GM12891 (cell line): ENCODE data around the gene TFB1M.

ENCODE experiments used
- DNase-seq: peaks from one replicate; pipeline ENCODE4 v3.0.0; 2011; ENCODE audit warnings: low spot score; ENCODE audit not compliant: insufficient read length
- FAIRE-seq: peaks from 2 replicates; lab custom pipeline; 2011; peaks lifted over from hg19 to GRCh38; lab: Jason Lieb, UNC
- PAX5 ChIP-seq: IDR thresholded peaks from 2 replicates; pipeline ENCODE4 v1.6.1; 2011; ENCODE audit warnings: low read length, moderate library complexity, mild to moderate bottlenecking; ENCODE audit not compliant: insufficient read depth, severe bottlenecking
- POLR2A ChIP-seq: IDR thresholded peaks from 2 replicates; pipeline ENCODE4 v1.6.1; 2011; ENCODE audit warnings: low read depth, low read length, control low read depth
- POLR2AphosphoS5 ChIP-seq: IDR thresholded peaks from 2 replicates; pipeline ENCODE4 v1.6.1; 2011; ENCODE audit warnings: low read depth, low read length, control low read depth
- POU2F2 ChIP-seq: IDR thresholded peaks from 2 replicates; pipeline ENCODE4 v1.6.1; 2011; ENCODE audit warnings: low read depth, mild to moderate bottlenecking, control low read depth, low read length, moderate library complexity
- SPI1 ChIP-seq: IDR thresholded peaks from 2 replicates; pipeline ENCODE4 v1.6.1; 2011; ENCODE audit warnings: low read depth, low read length, control low read depth
- TAF1 ChIP-seq: IDR thresholded peaks from 2 replicates; pipeline ENCODE4 v1.6.1; 2011; ENCODE audit warnings: low read depth, low read length, control low read depth

Gene TFB1M

DNA sequence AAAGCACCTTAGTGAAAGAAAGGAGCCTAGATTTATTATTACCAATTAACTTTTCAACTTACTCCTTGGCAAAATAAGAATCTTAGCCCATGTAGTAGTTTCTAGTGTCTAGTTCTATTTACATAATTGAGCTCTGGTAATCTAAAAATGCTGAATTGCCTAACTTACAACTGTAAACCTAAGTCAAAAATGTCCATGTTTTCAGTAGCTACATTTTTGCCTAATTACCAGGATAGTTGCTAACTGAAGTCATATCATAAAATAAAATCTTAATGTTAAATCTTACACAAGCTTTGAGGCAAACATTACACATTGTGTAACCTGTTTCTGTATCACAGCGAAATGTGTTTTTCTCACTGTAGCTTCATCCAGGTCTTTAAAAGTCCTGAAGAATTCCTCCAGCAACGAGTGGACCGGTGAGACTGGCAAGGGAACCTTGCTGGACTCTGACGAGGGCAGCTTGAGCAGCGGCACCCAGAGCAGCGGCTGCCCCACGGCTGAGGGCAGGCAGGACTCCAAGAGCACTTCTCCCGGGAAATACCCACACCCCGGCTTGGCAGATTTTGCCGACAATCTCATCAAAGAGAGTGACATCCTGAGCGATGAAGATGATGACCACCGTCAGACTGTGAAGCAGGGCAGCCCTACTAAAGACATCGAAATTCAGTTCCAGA is 58.0 kb downstream of the TFB1M start:
- FAIRE-seq (no peak), DNase-seq (no peak)
- no peak for TF ChIP-seq SPI1
- no peak for TF ChIP-seq POU2F2
- no peak for TF ChIP-seq POLR2AphosphoS5
- no peak for TF ChIP-seq POLR2A
- TF ChIP-seq TAF1: no peak
- TF ChIP-seq PAX5: no peak

DNA sequence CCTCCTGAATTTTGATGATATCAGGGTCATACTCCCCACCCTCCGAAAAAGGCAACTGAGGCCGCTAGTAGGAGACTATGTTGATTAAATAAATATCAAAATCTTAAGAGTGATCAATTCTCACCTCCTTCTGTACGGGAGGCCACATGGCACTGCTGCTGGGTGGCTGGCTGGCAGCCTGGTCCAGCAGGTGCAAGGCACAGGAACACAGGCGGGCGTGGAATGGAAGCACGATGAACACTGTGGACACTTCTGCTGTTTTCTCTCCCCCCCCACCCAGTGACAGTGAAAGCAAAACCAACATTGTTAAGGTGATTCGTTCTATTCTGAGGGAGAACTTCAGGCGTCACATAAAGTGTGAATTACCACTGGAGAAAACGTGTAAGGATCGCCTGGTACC is 60.1 kb downstream of the TFB1M start:
- FAIRE-seq: no peak
- no peak for DNase-seq
- TF ChIP-seq SPI1 (no peak), PAX5 (no peak), POU2F2 (no peak), POLR2A (no peak), POLR2AphosphoS5 (no peak), TAF1 (no peak)

DNA sequence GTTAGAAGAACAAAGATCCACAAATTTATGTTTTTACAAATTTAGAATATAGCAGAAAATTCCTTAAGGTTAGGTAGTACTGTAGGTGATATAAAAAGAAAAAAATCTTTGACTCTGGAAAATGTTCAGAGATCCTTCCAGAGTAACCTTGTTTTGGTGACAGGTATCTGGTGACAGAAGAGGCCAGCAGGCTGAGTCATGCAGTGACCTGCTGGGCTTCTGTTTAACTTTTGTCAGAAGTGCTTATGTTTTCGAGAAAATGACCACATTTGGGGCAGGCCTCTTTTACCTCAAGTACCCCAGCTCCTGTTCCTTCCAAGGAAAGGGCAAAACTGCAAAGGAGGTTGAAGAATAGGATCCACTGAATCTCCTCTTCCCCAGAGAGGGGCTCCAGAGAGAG is 60.9 kb downstream of the TFB1M start:
- no peak for TF ChIP-seq POU2F2
- TF ChIP-seq POLR2A: no peak
- no peak for TF ChIP-seq PAX5
- TF ChIP-seq TAF1: no peak
- TF ChIP-seq POLR2AphosphoS5: no peak
- TF ChIP-seq SPI1: no peak
- FAIRE-seq: no peak
- DNase-seq: no peak

DNA sequence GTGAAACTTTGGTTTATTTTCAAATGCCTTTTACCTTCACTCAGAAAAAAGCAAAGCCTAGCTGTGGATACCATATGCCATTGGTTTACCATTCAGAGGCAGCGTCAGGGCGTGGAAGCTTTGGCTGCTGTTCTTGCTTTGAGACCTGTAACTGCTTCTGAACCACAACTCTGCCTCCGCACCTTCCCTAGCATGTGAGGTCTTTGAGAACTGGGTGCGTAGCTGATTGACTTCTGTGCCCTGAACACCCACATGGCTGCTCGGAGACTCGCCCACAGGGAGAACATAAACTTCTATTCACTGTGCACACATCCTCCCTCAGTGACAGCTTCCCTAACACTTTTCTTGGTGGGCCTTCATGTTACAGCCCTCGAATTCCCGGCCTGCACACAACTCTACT is 61.7 kb downstream of the TFB1M start:
- no peak for FAIRE-seq
- TF ChIP-seq POU2F2 (no peak), TAF1 (no peak), POLR2A (no peak), POLR2AphosphoS5 (no peak), PAX5 (no peak), SPI1 (no peak)
- no peak for DNase-seq

DNA sequence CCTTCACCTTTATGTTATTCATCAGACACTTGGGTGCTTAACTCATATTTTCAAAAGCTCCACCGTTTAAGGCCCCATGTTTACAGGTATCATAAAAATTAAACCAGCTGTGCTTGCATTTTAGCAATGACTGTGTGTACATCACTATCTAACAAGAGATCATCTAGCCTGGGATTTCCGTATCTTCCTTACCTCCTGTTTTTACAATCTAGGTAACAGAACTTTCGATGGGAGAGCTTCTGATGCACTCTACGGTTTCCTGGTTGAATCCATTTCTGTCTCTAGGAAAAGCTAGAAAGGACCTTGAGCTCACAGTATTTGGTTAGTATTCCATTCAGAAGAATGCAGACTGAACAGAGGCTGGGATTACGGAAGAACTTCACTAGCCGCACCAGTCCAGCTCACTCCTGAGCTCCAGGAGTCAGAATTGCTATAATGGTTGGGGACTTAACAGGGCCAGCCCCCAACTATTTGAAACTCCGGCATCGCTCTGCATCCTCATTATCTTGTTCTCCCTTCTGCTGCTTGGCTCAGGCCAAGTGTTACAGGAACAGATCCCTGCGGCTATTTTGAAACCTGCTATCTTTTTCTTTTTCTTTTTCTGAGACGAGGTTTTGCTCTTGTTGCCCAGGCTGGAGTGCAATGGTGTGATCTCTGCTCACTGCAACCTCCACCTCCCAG is 63.4 kb downstream of the TFB1M start:
- FAIRE-seq (no peak), DNase-seq (no peak)
- TF ChIP-seq SPI1 (no peak), TAF1 (no peak), POLR2AphosphoS5 (no peak), POU2F2 (no peak), POLR2A (no peak), PAX5 (no peak)

DNA sequence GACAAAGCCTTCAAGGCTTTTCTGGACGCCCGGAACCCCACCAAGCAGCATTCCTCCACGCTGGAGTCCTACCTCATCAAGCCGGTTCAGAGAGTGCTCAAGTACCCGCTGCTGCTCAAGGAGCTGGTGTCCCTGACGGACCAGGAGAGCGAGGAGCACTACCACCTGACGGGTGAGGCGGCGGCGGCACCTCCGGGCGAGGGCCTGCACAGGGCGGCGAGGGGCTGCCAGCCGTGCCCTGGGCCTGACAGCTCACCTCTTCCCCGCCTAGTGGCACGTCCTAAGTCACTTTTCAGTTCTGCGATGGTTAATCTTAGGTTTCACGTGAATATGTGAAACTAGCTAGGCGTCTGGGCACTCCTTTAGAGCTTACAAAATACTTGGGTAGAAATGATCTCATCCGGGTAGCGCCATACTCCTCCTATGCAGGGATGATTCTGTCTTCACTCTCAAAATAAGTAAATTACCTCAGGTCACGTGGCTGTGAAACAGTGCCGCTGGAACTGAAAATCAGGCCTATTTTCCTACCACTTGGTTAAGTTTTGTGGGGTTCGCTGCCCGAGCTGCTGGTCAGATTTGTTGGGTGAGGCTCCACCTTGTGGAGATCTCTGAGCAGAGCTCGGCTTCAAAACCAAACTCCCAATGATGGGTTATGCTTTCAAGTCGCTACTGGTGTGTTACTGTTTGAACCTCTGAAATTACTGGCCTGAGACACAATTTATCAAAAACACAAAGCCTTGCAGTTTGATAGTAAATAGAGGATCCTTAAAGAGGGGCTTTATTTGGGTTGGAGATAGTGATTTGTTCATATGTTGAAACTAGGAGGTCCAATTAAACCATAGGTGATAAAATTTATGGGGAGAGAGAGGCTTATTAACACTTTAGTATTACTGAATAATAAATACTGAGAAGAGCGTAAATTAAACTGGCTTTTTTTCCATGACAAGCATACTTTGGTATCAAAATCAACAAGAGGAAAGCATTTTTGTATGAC is 66.0 kb downstream of the TFB1M start:
- no peak for TF ChIP-seq SPI1
- TF ChIP-seq POLR2AphosphoS5: no peak
- no peak for TF ChIP-seq PAX5
- no peak for TF ChIP-seq POLR2A
- DNase-seq (peak; percentile 49), FAIRE-seq (peak; percentile 92)

DNA sequence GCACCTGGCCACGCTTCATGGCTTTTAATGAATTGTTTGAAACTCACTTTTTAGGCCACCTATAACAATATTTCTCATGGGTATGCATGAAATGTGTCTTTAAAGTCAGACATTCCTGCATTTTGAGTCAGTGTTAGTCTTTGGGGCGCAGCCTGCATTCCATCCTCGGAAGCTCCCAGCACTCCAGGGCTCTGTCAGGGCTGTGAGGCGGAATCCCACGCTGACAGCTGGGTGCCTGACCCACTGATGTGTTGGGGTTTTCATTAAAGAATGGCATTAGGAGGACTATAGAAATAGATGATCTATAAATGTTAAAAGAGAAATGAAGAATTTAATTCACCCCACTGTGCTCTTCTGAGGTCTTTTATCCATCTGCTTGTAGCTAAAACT is 66.7 kb downstream of the TFB1M start:
- TF ChIP-seq PAX5 (no peak), POLR2AphosphoS5 (no peak), TAF1 (no peak), POU2F2 (no peak), POLR2A (no peak), SPI1 (no peak)
- DNase-seq (no peak), FAIRE-seq (no peak)

DNA sequence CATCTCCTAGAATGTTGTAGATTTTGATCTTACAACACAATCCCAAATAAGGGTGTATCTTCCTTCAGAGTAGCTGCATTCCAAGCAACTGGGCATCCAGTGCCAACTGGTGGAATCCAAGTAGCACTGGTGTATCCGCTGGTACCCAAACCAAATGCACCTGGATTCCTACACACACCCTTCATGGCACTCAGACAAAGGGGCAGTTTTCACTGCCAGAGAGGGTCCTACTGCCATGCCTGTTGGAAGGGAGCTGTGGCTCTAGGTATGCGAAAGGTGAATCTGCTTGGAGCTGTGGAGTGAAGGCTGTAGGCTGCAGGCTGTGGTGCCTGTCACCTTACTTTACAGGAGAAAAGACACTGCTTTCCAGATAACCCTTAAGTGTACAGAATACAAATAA is 67.5 kb downstream of the TFB1M start:
- FAIRE-seq (no peak), DNase-seq (no peak)
- TF ChIP-seq SPI1: no peak
- TF ChIP-seq TAF1: no peak
- TF ChIP-seq PAX5: no peak
- no peak for TF ChIP-seq POLR2AphosphoS5
- no peak for TF ChIP-seq POU2F2
- TF ChIP-seq POLR2A: no peak

DNA sequence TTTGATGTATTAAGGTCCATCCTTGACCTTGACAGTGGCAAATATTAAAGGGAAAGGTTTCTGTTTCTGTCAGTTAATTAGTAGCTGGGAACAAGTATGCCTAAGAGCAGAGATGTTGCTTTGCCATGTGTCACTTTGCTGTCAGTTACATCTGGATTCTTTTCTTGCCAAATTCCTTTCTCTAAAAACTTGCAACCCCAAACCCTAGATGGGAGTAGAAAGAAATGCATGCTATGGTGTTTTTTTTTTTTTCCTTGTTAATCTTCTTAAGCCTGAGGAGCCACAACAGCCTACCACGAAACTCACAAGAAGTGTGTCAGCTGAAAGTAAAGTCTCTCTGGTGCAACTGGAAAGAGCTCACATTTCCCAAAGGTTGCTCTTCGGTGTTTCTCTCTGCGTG is 68.5 kb downstream of the TFB1M start:
- FAIRE-seq (no peak), DNase-seq (no peak)
- no peak for TF ChIP-seq PAX5
- TF ChIP-seq POLR2A: no peak
- no peak for TF ChIP-seq SPI1
- no peak for TF ChIP-seq POLR2AphosphoS5
- TF ChIP-seq POU2F2: no peak
- no peak for TF ChIP-seq TAF1

DNA sequence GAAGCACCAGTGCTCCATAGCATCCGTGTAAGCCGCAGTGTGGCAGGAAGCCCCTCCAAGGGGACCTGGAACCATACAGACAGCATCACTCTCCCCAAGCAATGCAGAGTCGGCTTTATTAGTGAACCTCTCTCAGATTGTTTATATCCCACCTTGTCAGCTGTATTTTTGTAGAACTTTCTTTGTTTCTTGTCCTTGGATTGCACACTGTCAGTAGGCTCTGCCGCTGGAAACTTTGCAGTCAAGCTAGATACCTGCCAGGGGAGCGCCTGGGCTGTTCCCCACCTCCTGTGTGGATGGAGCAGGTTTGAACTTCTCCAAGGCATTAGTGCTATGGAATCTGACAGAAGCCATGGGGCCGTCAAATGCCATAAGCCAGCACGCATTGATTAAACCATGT is 69.1 kb downstream of the TFB1M start:
- FAIRE-seq (no peak), DNase-seq (no peak)
- TF ChIP-seq PAX5 (no peak), SPI1 (no peak), POLR2AphosphoS5 (no peak), POU2F2 (no peak), TAF1 (no peak), POLR2A (no peak)
